Small intestine (tissue), 16 donors: ENCODE results near the gene POU3F3. TPM values are rescaled to one million over a fixed set of nuclear protein-coding genes. Genes with fewer than 3 reads are reported as not detected.
A peak's percentile ranks its signal among the peaks of the same experiment; 100 is the strongest.

Experiments
- DNase-seq, 2 donors: peaks; one replicate each; pipeline versions ENCODE4 v3.0.0 to v3.0.0-alpha.2; 2013
- FAIRE-seq: peaks from 2 replicates; lab custom pipeline; 2012; peaks lifted over from hg19 to GRCh38; lab: Jason Lieb, UNC
- H3K27ac ChIP-seq, 3 donors: one replicate each; pipeline ENCODE4 v1.5.1; 2013; ENCODE audit warnings: low read length in 2 of 3, mild to moderate bottlenecking in 2 of 3, control low read depth in 1 of 3, inconsistent platforms in 1 of 3, low read depth in 1 of 3, moderate library complexity in 1 of 3
- H3K27me3 ChIP-seq, 3 donors: one replicate each; pipeline ENCODE4 v1.6.1; 2013; ENCODE audit warnings: low read length in 3 of 3, inconsistent platforms in 1 of 3; ENCODE audit not compliant: control insufficient read depth in 3 of 3, insufficient read depth in 3 of 3
- H3K36me3 ChIP-seq, 3 donors: one replicate each; pipeline ENCODE4 v1.6.1; 2013; ENCODE audit warnings: low read length in 3 of 3, inconsistent platforms in 1 of 3, low read depth in 1 of 3, mild to moderate bottlenecking in 1 of 3, moderate library complexity in 1 of 3; ENCODE audit not compliant: control insufficient read depth in 3 of 3, insufficient read depth in 2 of 3
- H3K4me1 ChIP-seq, 3 donors: one replicate each; pipeline ENCODE4 v1.6.1; 2013; ENCODE audit warnings: low read length in 2 of 3, inconsistent platforms in 1 of 3, low read depth in 1 of 3, mild to moderate bottlenecking in 1 of 3, moderate library complexity in 1 of 3; ENCODE audit not compliant: control insufficient read depth in 3 of 3, insufficient read depth in 2 of 3
- H3K4me3 ChIP-seq, 3 donors: one replicate each; pipeline ENCODE4 v1.5.1; 2013; ENCODE audit warnings: low read length in 3 of 3, control low read depth in 1 of 3, inconsistent platforms in 1 of 3, low read depth in 1 of 3, mild to moderate bottlenecking in 1 of 3, moderate library complexity in 1 of 3
- H3K9me3 ChIP-seq, 2 donors: one replicate each; pipeline ENCODE4 v1.6.1; 2013; ENCODE audit warnings: low read depth in 1 of 2, low read length in 1 of 2; ENCODE audit not compliant: control insufficient read depth in 2 of 2, insufficient read depth in 1 of 2
- WGBS, 3 donors: extraction: QIAGEN DNeasy Blood & Tissue Kit; methylation state at CpG; one replicate each; pipeline ENCODE4 v1.1.7; 2013; 5-methylcytosine and 5-hydroxymethylcytosine counted together
- long read RNA-seq, 10 donors: transcript quantifications; one replicate each; lab custom pipeline, GENCODE V29; 2026
- polyA plus RNA-seq, 4 donors: library from polyadenylated mRNA; stranded (reverse) in 3 of 4; unstranded in 1 of 4; fragments of 200-250 nt in 3 of 4; fragments of 120-200 nt in 1 of 4; gene quantifications; one replicate each; pipeline versions ENCODE4 v1.2.1 to v1.2.3, GENCODE V29; 2013
- donor health status: healthy with polysubstance abuse.
- donor health status: control.
- donor health status: control.
- donor health status: Bipolar disorder and iron deficiency.
- donor health status: healthy.

Gene POU3F3
- under 1 TPM in 2 of 4 donors, not detected in 2; 0.04 to 0.15 TPM for polyA plus RNA-seq
- long read RNA-seq, donor 1, result 0 reads
- long read RNA-seq, donor 2, result 0 reads
- long read RNA-seq, donor 3, result 0 reads
- long read RNA-seq, donor 4, partial matches to known transcripts, result 0 of 1 reads
- long read RNA-seq, donor 4, other reads (novel, unspliced or antisense), result 0 of 1 reads
- long read RNA-seq, donor 5, result 0 reads
- long read RNA-seq, donor 6, result 0 reads
- long read RNA-seq, donor 7, result 0 reads
- long read RNA-seq, donor 8, partial matches to known transcripts, result 0 of 1 reads
- long read RNA-seq, donor 8, other reads (novel, unspliced or antisense), result 0 of 1 reads
- long read RNA-seq, donor 9, result 0 reads
- long read RNA-seq, donor 10, transcript POU3F3-201 (1 exons, 3,064 nt), result major isoform, 5 of 5 reads
- long read RNA-seq, donor 10, partial matches to known transcripts, result 0 of 5 reads
- long read RNA-seq, donor 10, other reads (novel, unspliced or antisense), result 0 of 5 reads

DNA sequence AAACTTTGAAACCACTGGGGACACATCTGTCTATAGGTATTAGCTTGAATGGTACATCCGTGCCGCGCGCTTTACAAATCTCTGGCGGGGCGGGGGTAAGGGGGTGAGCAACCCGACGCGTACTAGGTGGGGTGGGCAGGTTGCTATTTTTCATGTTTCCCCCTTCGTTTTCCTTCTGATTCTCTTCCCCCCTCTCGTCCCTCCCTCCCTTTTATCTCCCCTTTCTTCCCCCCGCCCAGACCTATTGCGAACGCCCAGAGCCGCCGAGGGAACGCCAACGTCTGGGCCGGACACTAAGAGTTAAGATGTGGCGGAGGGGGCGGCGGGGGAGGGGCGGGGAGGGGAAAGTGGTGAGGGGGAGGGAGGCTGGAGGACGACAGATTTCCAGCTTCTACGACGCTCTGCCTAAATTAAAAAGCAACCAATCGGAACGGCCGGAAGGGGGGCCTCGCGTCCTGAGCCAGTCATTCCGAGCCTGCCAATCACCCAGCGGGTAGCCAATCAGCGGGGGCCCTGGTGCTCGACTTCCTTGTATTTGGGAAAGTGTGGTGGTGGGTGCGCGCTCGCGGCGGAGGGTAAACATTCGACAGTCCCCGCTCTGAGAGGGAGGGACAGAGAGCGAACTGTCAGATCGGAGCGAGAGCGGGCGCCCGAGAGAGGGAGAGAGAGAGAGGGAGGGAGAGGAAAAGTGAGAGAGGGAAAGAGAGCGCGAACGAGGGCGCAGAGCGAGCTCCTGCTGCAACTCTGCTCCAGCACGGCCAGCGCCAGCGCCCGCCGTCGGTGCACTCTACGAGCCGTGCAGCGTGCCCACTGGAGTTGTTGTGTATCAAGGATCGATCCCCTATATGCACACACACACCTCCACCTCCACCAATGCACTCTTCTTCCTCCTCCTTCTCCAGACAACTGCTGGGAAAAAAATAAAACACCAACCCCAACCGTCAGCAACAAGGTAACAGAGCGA lies at the start of gene POU3F3:
Gene POU3F3 (plus strand): TSS at position 582 of the 964 bp plus-strand sequence. CDS start 1,396 bp downstream, outside the sequence.
- WGBS, 3 donors, result 2 to 5% (median 2%) methylated on average over 55 to 65 of the region's 65 CpGs
- Histone ChIP-seq H3K36me3 (no peaks in the 10 kb centered on the region), H3K9me3 (no peaks in the 10 kb centered on the region), H3K4me3 (peak within 1 kb of the TSS in 2 of 3 donors; percentile 6 to 45), H3K27me3 (peaks cover 26 to 76% (median 46%) of the 10 kb centered on the region in 3 donors), H3K4me1 (peaks cover 2 to 12% (median 4%) of the 10 kb centered on the region in 3 donors), H3K27ac (peak within 1 kb of the TSS in 1 of 3 donors; percentile 12)
- FAIRE-seq (no peak), DNase-seq (peak; percentile 51 to 58)

DNA sequence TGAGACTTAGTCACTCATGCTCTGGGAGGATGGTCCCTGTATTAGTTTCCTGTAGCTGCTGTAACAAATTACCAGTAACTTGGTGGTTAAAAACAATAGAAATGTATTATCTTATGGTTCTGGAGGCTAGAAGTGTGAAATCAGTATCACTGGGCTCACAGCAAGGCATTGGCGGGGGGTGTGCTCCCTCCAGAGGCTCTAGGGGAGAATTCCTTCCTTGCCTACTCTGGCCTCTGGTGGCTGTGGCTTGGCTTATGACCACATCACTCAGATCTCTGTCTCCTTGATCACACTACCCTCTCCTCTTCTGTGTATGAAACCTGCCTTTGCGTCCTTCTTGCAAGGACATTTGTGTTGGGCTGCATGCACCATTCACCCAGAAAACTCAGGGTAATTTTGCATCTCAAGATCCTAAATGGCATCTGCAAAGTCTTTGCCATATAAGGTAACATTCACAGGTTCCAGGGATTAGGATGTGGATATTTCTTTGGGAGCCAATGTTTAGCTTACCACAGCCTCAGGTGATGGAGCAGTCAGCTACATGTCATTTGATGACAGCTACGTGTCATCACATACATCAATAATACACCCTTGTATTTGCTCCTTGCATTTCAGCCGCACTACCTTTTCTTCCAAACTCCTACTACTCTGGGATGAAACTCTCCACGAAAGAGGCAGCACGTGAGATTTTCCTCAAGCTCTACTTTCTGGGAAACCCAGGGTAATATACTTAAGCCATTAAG lies 49.6 kb upstream of the POU3F3 start:
- Histone ChIP-seq H3K36me3 (no peaks in the 10 kb centered on the region), H3K4me1 (no peaks in the 10 kb centered on the region), H3K9me3 (no peaks in the 10 kb centered on the region), H3K4me3 (no peak overlapping the region), H3K27me3 (peaks cover 0 to 3% (median 0%) of the 10 kb centered on the region in 3 donors), H3K27ac (no peak overlapping the region)
- DNase-seq, result no peak
- 76 to 87% (median 81%) methylated on average over 6 of the region's 6 CpGs for WGBS, 3 donors
- no peak for FAIRE-seq

DNA sequence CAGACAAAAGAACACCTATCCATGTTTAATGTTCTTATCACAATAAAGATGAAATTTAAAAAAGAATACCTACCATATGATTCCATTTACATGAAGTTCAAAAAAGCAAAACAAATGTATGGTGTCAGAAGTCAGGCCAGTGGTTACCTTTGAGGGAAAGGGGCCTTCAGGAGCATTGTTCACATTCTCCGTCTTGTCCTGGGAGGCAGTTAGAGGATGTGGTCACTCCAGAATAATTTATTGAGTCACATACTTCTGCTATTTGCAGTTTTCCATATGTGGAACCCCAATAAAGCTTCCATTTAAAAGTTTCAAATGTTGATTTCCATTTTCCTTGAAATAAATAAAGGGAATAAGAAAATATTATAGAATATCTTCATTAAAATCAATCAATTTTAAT lies 41.6 kb upstream of the POU3F3 start:
- Histone ChIP-seq H3K9me3 (no peaks in the 10 kb centered on the region), H3K36me3 (no peaks in the 10 kb centered on the region), H3K27ac (no peak overlapping the region), H3K27me3 (no peaks in the 10 kb centered on the region), H3K4me1 (no peaks in the 10 kb centered on the region), H3K4me3 (no peak overlapping the region)
- WGBS, 3 donors, result 75 to 87% (median 84%) methylated on average over 1 of the region's 1 CpG
- FAIRE-seq (no peak), DNase-seq (no peak)

DNA sequence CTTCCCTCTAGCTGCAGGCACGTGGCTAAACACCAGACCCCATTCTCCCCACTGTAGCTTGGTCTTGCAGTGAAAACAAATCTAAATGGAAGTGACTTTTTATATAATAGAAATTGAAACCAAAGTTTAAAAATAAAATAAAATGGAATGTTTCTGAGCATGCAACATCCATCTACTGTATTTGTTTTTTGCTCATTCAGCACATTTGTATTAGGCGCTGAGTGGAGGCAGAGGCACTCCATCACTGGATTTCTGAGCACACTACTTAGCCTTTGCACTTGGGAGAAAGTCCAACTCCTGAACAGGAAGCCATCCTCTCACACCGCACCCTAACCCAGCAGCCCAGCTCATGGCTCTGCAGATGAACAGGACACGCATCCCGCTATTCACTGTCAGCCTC lies 37.8 kb upstream of the POU3F3 start:
- WGBS, 3 donors, result 70 to 83% (median 74%) methylated on average over 5 of the region's 5 CpGs
- no peak overlapping the region for H3K27ac ChIP-seq
- no peaks in the 10 kb centered on the region for H3K4me1 ChIP-seq
- no peak for DNase-seq
- no peaks in the 10 kb centered on the region for H3K36me3 ChIP-seq
- peaks cover 0 to 3% (median 0%) of the 10 kb centered on the region in 3 donors for H3K27me3 ChIP-seq
- H3K4me3 ChIP-seq, result no peak overlapping the region
- no peak for FAIRE-seq
- no peaks in the 10 kb centered on the region for H3K9me3 ChIP-seq

DNA sequence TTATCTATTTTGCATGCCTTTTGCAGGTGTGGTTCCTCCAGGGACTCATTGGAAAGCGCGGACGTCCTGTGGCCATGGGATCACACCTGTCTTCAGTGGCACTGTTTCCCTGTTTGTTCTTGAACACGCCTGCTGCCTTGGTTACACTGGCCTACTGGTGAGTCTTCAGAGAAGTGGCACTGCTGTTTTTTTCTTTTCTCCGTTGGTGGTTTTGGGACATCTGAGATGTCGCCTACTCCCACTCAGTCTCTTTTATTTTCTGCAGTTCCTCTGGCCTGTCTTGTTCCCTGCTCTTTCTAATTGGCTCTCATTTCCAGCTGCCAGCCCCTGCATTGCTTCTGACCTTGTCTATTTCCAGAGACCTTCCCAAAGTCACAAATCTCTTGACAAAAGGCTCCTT lies 35.7 kb upstream of the POU3F3 start:
- H3K27ac ChIP-seq, result no peak overlapping the region
- no peak for DNase-seq
- no peak overlapping the region for H3K4me3 ChIP-seq
- H3K4me1 ChIP-seq, result no peaks in the 10 kb centered on the region
- FAIRE-seq, result no peak
- no peaks in the 10 kb centered on the region for H3K36me3 ChIP-seq
- WGBS, 3 donors, result 69 to 81% (median 80%) methylated on average over 6 of the region's 6 CpGs
- H3K27me3 ChIP-seq, result peaks cover 0 to 3% (median 2%) of the 10 kb centered on the region in 3 donors
- no peaks in the 10 kb centered on the region for H3K9me3 ChIP-seq

DNA sequence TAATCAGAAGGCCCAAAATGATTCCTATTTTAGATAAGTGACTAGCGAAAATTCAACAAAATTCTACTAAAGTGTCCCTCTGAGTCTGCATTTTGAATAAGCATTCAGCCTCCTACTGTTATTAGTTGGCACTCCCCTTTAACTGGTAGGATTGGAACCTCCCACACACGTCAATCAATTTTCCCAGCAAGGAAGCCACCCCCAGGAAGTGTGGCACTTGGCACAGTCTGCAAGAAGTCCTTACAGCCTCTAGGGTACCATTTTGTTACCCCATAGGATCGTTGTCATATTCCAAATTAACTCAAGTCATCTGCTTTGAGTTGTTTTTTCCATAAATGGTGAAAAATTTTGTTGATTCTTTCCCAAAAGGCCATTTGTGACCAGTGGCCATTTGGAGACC lies 33.8 kb upstream of the POU3F3 start:
- DNase-seq (no peak), FAIRE-seq (no peak)
- Histone ChIP-seq H3K27ac (no peak overlapping the region), H3K4me1 (no peaks in the 10 kb centered on the region), H3K4me3 (no peak overlapping the region), H3K27me3 (peaks cover 0 to 3% (median 2%) of the 10 kb centered on the region in 3 donors), H3K9me3 (no peaks in the 10 kb centered on the region), H3K36me3 (no peaks in the 10 kb centered on the region)
- WGBS, 3 donors, result 45 to 74% (median 50%) methylated on average over 3 of the region's 3 CpGs

DNA sequence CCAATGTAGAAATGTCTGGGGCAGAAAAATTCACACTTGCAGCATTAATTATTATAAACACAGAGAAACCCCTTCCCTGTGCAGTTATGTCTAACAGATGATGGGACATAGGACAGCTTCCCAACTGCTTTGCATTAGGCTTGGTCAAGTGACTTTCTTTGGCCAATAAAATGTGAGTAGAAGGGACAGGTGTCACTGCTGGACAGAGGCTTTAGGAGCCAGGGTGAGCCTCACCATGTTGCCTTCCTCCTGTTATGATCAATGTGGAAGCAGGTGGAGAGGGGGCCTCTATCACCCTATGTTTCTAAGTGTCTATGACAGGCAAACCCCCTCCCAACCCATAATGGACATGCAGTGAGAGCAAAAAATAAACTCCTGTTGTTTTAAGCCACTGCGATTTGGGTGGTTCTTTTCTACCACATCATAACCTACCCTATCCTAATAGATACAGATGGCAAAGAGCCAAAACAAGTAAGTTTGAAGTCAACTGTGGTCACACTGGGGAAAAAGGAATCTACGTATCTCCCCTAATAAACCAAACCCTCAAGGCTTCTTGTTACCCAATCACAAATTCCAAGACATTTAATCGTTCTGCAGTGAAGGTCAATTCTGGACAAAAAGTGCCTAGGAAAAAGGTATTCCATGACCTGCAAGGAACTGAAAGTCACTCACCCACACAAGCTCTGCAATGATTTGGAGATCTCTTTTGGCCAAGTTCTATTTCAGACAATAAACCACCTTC lies 28.6 kb upstream of the POU3F3 start:
- no peaks in the 10 kb centered on the region for H3K9me3 ChIP-seq
- H3K4me1 ChIP-seq, result no peaks in the 10 kb centered on the region
- H3K4me3 ChIP-seq, result no peak overlapping the region
- peaks cover 0 to 2% (median 0%) of the 10 kb centered on the region in 3 donors for H3K27me3 ChIP-seq
- no peak for FAIRE-seq
- DNase-seq, result no peak
- 66 to 84% (median 70%) methylated on average over 3 of the region's 3 CpGs for WGBS, 3 donors
- no peaks in the 10 kb centered on the region for H3K36me3 ChIP-seq
- no peak overlapping the region for H3K27ac ChIP-seq
